Measurements from ENCODE around the gene MICAL2.

Gene MICAL2

GRCh38 chr11:12258451-12258850 lies 148.1 kb downstream of the MICAL2 start:
- intact Hi-C loops (cut with DNase I), result no loop called here
- DNase-seq, result no peak

GRCh38 chr11:12259956-12260355 lies 149.6 kb downstream of the MICAL2 start:
- intact Hi-C loops (cut with DNase I), result no loop called here
- no peak for DNase-seq

GRCh38 chr11:12260731-12261521 lies 150.5 kb downstream of the MICAL2 start:
- peak in 1 of 10 donors; percentile 4 for DNase-seq
- intact Hi-C loops (cut with DNase I), result no loop called here

GRCh38 chr11:12261551-12261950 lies 151.2 kb downstream of the MICAL2 start:
- DNase-seq, result peak in 1 of 10 donors; percentile 65
- intact Hi-C loops (cut with DNase I), result no loop called here

GRCh38 chr11:12263141-12263693 lies 152.8 kb downstream of the MICAL2 start:
- intact Hi-C loops (cut with DNase I), result no loop called here

GRCh38 chr11:12264361-12264760 lies 154.0 kb downstream of the MICAL2 start:
- intact Hi-C loops (cut with DNase I), result no loop called here
- peak in 2 of 10 donors; percentile 21 to 43 for DNase-seq

More at GRCh38 chr11:12263141-12263693, 152.8 kb downstream of the MICAL2 start:
- DNase-seq, result peak in 1 of 10 donors; percentile 66

GRCh38 chr11:12266132-12266531 lies 155.7 kb downstream of the MICAL2 start:
- intact Hi-C loops (cut with DNase I), result no loop called here
- no peak for DNase-seq

GRCh38 chr11:12266943-12267342 lies 156.6 kb downstream of the MICAL2 start:
- intact Hi-C loops (cut with DNase I), result no loop called here
- peak in 2 of 10 donors; percentile 72 to 85 for DNase-seq

GRCh38 chr11:12267921-12268320 lies 157.5 kb downstream of the MICAL2 start:
- intact Hi-C loops (cut with DNase I), result no loop called here
- peak in 2 of 10 donors; percentile 17 to 50 for DNase-seq

GRCh38 chr11:12269104-12269441 lies 158.7 kb downstream of the MICAL2 start:
- DNase-seq, result peak in 2 of 10 donors; percentile 49 to 69

GRCh38 chr11:12269446-12270214 lies 159.2 kb downstream of the MICAL2 start:
- intact Hi-C loops (cut with DNase I), result no loop called here
- DNase-seq, result peak in 3 of 10 donors; percentile 69 to 84 (median 72)

More at GRCh38 chr11:12269104-12269441, 158.7 kb downstream of the MICAL2 start:
- intact Hi-C loops (cut with DNase I), result no loop called here

GRCh38 chr11:12270215-12270797 lies 159.9 kb downstream of the MICAL2 start:
- peak in 2 of 10 donors; percentile 48 to 57 for DNase-seq
- intact Hi-C loops (cut with DNase I), result no loop called here

GRCh38 chr11:12270817-12271216 lies 160.4 kb downstream of the MICAL2 start:
- peak in 3 of 10 donors; percentile 31 to 67 (median 61) for DNase-seq
- intact Hi-C loops (cut with DNase I), result no loop called here

- intact Hi-C loops (cut with DNase I), result no loop called here
Observed at GRCh38 chr11:12271241-12271640, 160.9 kb downstream of the MICAL2 start.

GRCh38 chr11:12271826-12272366 lies 161.5 kb downstream of the MICAL2 start:
- DNase-seq, result peak in 2 of 10 donors; percentile 9 to 70
- intact Hi-C loops (cut with DNase I), result no loop called here

More at GRCh38 chr11:12271241-12271640, 160.9 kb downstream of the MICAL2 start:
- peak in 2 of 10 donors; percentile 25 to 43 for DNase-seq

GRCh38 chr11:12272821-12273617 lies 162.6 kb downstream of the MICAL2 start:
- peak in 2 of 10 donors; percentile 25 to 59 for DNase-seq
- intact Hi-C loops (cut with DNase I), result no loop called here

GRCh38 chr11:12273618-12273995 lies 163.2 kb downstream of the MICAL2 start:
- intact Hi-C loops (cut with DNase I), result no loop called here
- peak in 1 of 10 donors; percentile 15 for DNase-seq

- DNase-seq, result peak in 1 of 10 donors; percentile 6
- intact Hi-C loops (cut with DNase I), result no loop called here
Observed at GRCh38 chr11:12274056-12274455, 163.7 kb downstream of the MICAL2 start.

GRCh38 chr11:12274558-12275197 lies 164.3 kb downstream of the MICAL2 start:
- intact Hi-C loops (cut with DNase I), result no loop called here
- peak in 2 of 10 donors; percentile 44 to 52 for DNase-seq
